WTC11 (cell line): Measurements from ENCODE around the gene STBD1. TPM values are rescaled to one million over a fixed set of nuclear protein-coding genes. Genes with fewer than 3 reads are reported as not detected.

ENCODE experiments used
- ATAC-seq: fragments of 200-7000 bp; cut with Tn5 transposase; 2 replicates; pipeline ENCODE4 v1.10.0; 2021; ENCODE audit warnings: mild to moderate bottlenecking, moderate library complexity
- CTCF ChIA-PET: fragments of 300-600 bp; sonication (Branson Sonifier 250); formaldehyde crosslinking; loops from one replicate; lab custom pipeline; 2021; ENCODE audit warnings: antibody characterized with exemption; lab: Charles Lee
- POLR2A ChIA-PET: fragments of 350-600 bp; sonication (Branson Sonifier 250); formaldehyde crosslinking; loops from one replicate; lab custom pipeline; 2021; ENCODE audit warnings: antibody characterized with exemption; lab: Charles Lee
- DNase-seq: peaks from one replicate; pipeline ENCODE4 v3.0.0; 2021; ENCODE audit warnings: low spot score
- H3K27ac Mint-ChIP-seq: 2 replicates; pipeline ENCODE4 v1.8.0; 2021; ENCODE audit warnings: mixed read lengths
- H3K27me3 Mint-ChIP-seq: 2 replicates; pipeline ENCODE4 v1.8.0; 2021; ENCODE audit warnings: low read depth, mild to moderate bottlenecking, moderate library complexity, mixed read lengths
- H3K36me3 Mint-ChIP-seq: 2 replicates; pipeline ENCODE4 v1.8.0; 2021; ENCODE audit warnings: mixed read lengths
- H3K4me1 Mint-ChIP-seq: 2 replicates; pipeline ENCODE4 v1.8.0; 2022; ENCODE audit warnings: mixed read lengths
- H3K4me3 Mint-ChIP-seq: 2 replicates; pipeline ENCODE4 v1.8.0; 2021; ENCODE audit warnings: mild to moderate bottlenecking, moderate library complexity, mixed read lengths
- H3K9me3 Mint-ChIP-seq: 2 replicates; pipeline ENCODE4 v1.8.0; 2021; ENCODE audit warnings: mixed read lengths
- ARID4B ChIP-seq: sonication (generic); formaldehyde crosslinking; IDR thresholded peaks from 2 replicates; pipeline ENCODE4 v1.8.0; 2023; ENCODE audit warnings: missing genetic modification reagents, mild to moderate bottlenecking, borderline replicate concordance
- ATF6 ChIP-seq: sonication (generic); formaldehyde crosslinking; IDR thresholded peaks from 2 replicates; pipeline ENCODE4 v1.8.1; 2023; ENCODE audit warnings: mild to moderate bottlenecking, missing genetic modification reagents
- CREM ChIP-seq: sonication (generic); formaldehyde crosslinking; IDR thresholded peaks from 2 replicates; pipeline ENCODE4 v1.8.1; 2022; ENCODE audit warnings: mild to moderate bottlenecking, missing genetic modification reagents, moderate library complexity
- E2F4 ChIP-seq: sonication (generic); formaldehyde crosslinking; IDR thresholded peaks from 2 replicates; pipeline ENCODE4 v1.8.1; 2022; ENCODE audit warnings: low read depth, mild to moderate bottlenecking, moderate library complexity, missing genetic modification reagents, borderline replicate concordance
- ELF4 ChIP-seq: sonication (generic); formaldehyde crosslinking; IDR thresholded peaks from 2 replicates; pipeline ENCODE4 v1.8.1; 2022; ENCODE audit warnings: low read depth, mild to moderate bottlenecking, moderate library complexity, missing genetic modification reagents
- ERG ChIP-seq: fragments of 250-450 bp; sonication (Bioruptor Pico); IDR thresholded peaks from 2 replicates; pipeline ENCODE4 v1.8.0; 2021; ENCODE audit warnings: mild to moderate bottlenecking
- IRF1 ChIP-seq: sonication (generic); formaldehyde crosslinking; IDR thresholded peaks from 2 replicates; pipeline ENCODE4 v1.8.0; 2023; ENCODE audit warnings: missing genetic modification reagents
- JAZF1 ChIP-seq: fragments of 250-450 bp; sonication (Bioruptor Pico); IDR thresholded peaks from 2 replicates; pipeline ENCODE4 v1.9.0; 2021; ENCODE audit warnings: moderate library complexity, mild to moderate bottlenecking, inconsistent platforms
- JUN ChIP-seq: sonication (generic); formaldehyde crosslinking; IDR thresholded peaks from 2 replicates; pipeline ENCODE4 v1.8.0; 2023; ENCODE audit warnings: mild to moderate bottlenecking, missing genetic modification reagents
- MXD4 ChIP-seq: fragments of 250-450 bp; sonication (Bioruptor Pico); IDR thresholded peaks from 2 replicates; pipeline ENCODE4 v1.8.0; 2021; ENCODE audit warnings: mild to moderate bottlenecking, moderate library complexity, borderline replicate concordance
- NFE2L1 ChIP-seq: sonication (generic); formaldehyde crosslinking; IDR thresholded peaks from 2 replicates; pipeline ENCODE4 v1.8.1; 2023; ENCODE audit warnings: missing genetic modification reagents
- NR1H2 ChIP-seq: sonication (generic); formaldehyde crosslinking; IDR thresholded peaks from 2 replicates; pipeline ENCODE4 v1.9.0; 2021; ENCODE audit warnings: mild to moderate bottlenecking, moderate library complexity, missing genetic modification reagents
- USF1 ChIP-seq: sonication (generic); formaldehyde crosslinking; IDR thresholded peaks from 2 replicates; pipeline ENCODE4 v1.8.0; 2022; ENCODE audit warnings: mild to moderate bottlenecking, missing genetic modification reagents
- ZNF232 ChIP-seq: sonication (generic); formaldehyde crosslinking; IDR thresholded peaks from 2 replicates; pipeline ENCODE4 v1.8.0; 2022; ENCODE audit warnings: mild to moderate bottlenecking, missing genetic modification reagents
- ZNF281 ChIP-seq: sonication (generic); formaldehyde crosslinking; IDR thresholded peaks from 2 replicates; pipeline ENCODE4 v1.8.0; 2023; ENCODE audit warnings: mild to moderate bottlenecking, missing genetic modification reagents
- ZNF532 ChIP-seq: fragments of 250-450 bp; sonication (Bioruptor Pico); IDR thresholded peaks from 2 replicates; pipeline ENCODE4 v1.9.0; 2021; ENCODE audit warnings: mild to moderate bottlenecking, borderline replicate concordance
- total RNA-seq: library from RNA; stranded (reverse); gene quantifications from 3 replicates; pipeline ENCODE4 v1.2.3, GENCODE V29; 2021

STBD1 gene
- total RNA-seq, 1 experiment from 2014 or later, result 1.4 TPM

GRCh38 chr4:76265631-76266218 is 40.8 kb upstream of the STBD1 start:
- ChIA-PET POLR2A (no interaction called here), CTCF (no interaction called here)
- DNase-seq, result no peak
- no peak for ATAC-seq
- Mint-ChIP-seq H3K27me3 (peaks cover 1% of the 10 kb centered on the region), H3K27ac (no peak overlapping the region), H3K36me3 (no peaks in the 10 kb centered on the region), H3K4me3 (no peak overlapping the region), H3K4me1 (no peaks in the 10 kb centered on the region; the same call in 1 of the 2 replicates), H3K9me3 (no peaks in the 10 kb centered on the region)
- TF ChIP-seq ELF4 (CRISPR knock-in tag) (no peak), ZNF532 (CRISPR knock-in tag) (no peak), CREM (CRISPR knock-in tag) (no peak), ZNF232 (CRISPR knock-in tag) (no peak), E2F4 (CRISPR knock-in tag) (no peak), JUN (CRISPR knock-in tag) (no peak), IRF1 (no peak), JAZF1 (CRISPR knock-in tag) (no peak), ZNF281 (CRISPR knock-in tag) (no peak), USF1 (CRISPR knock-in tag) (no peak), NFE2L1 (CRISPR knock-in tag) (no peak), ARID4B (CRISPR knock-in tag) (no peak), ATF6 (CRISPR knock-in tag) (no peak), NR1H2 (CRISPR knock-in tag) (no peak), MXD4 (CRISPR knock-in tag) (no peak), ERG (CRISPR knock-in tag) (no peak)
